ENCODE data around the gene SLC8B1. TPM values are rescaled to one million over a fixed set of nuclear protein-coding genes. Genes with fewer than 3 reads are reported as not detected.

The SLC8B1 gene
- total RNA-seq, 1 donor from 2014 or later, result 2.9 TPM

- FAIRE-seq (no peak), DNase-seq (ENCODE audit: low spot score in 2 of 2) (no peak)
Observed at GRCh38 chr12:113251404-113252070, 83.4 kb downstream of the SLC8B1 start.

- FAIRE-seq (no peak), DNase-seq (ENCODE audit: low spot score in 2 of 2) (no peak)
Observed at GRCh38 chr12:113250045-113250444, 84.9 kb downstream of the SLC8B1 start.

DNA sequence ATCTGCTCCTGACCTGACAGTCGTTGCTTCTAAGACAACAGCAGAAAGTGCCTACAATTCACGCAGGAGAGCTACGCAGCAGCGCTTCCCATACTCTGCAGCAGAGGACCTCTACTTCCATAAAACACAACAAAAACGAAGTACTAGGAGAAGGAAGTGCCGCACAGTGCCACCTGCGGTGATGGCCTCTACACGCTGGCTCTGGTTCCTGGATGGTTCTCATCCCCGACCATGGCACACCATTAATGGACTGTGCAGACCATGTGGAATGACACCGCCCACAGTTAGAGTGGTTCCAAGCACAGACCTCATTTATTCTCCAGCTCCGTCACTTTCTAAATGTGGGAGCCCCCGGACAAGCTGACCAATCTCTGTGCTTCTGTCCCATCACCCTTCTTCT lies 85.4 kb downstream of the SLC8B1 start:
- FAIRE-seq, result no peak
- no peak for DNase-seq (ENCODE audit: low spot score in 2 of 2)

DNA sequence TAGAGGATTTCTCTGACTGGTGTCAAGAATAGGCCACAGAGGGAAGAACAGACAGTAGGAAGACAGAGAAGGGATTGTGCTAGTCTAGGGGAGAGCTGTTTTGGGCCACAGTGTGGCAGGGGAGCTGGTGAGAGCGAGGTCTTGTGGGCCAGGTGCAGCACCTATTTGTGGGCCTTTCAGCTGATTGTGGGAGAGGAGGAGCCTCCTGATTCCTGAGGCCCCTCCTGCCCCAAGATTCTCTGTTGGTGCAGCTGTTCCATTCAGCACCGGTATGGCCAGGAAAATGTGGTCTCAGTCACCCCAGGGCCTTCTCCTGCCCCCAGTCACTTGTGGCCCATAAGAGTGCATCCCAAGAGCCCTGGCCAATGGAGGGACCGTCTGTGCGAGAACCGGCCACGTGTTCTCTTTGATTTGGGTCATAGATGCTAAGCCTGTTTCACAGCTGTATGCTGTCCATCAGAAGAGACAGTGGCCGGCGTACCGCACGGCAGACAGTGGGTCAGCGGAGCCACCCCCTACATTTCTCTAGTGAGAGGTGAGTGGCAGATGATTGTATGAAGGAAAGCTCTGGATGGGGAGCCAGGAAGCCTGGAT lies 86.0 kb downstream of the SLC8B1 start:
- no peak for DNase-seq (ENCODE audit: low spot score in 2 of 2)
- no peak for FAIRE-seq

Small RNA genes within 50 kb of the gene (small RNA-seq; reads per million reads assigned to genes)
- not detected for gene MIR6762

Other genes with a start within 250 kb of the SLC8B1 start
- gene RASAL1, start 199.3 kb downstream of the SLC8B1 start, total RNA-seq, result 4.9 TPM
- not detected for gene CFAP73, start 185.4 kb downstream of the SLC8B1 start, total RNA-seq
- 11.0 TPM for gene DDX54, start 149.6 kb downstream of the SLC8B1 start, total RNA-seq
- 10.2 TPM for gene RITA1, start 149.4 kb downstream of the SLC8B1 start, total RNA-seq
- gene TPCN1, start 113.6 kb downstream of the SLC8B1 start, total RNA-seq, result 2.4 TPM
- 5.7 TPM for gene PLBD2, start 23.5 kb upstream of the SLC8B1 start, total RNA-seq
- not detected for gene SDS, start 68.8 kb upstream of the SLC8B1 start, total RNA-seq
- 0.82 TPM for gene SDSL, start 87.3 kb upstream of the SLC8B1 start, total RNA-seq
- gene LHX5, start 136.8 kb upstream of the SLC8B1 start, total RNA-seq, result 0.41 TPM